Keratinocyte (primary cell): ENCODE data around the gene MTA3. TPM values are rescaled to one million over a fixed set of nuclear protein-coding genes. Genes with fewer than 3 reads are reported as not detected.

Experiments used
- DNase-seq: peaks from one replicate; pipeline ENCODE4 v3.0.0-alpha.2; 2011; ENCODE audit warnings: low read depth, missing footprints, low spot score
- FAIRE-seq: peaks from 2 replicates; lab custom pipeline; 2011; peaks lifted over from hg19 to GRCh38; lab: Jason Lieb, UNC
- H2AFZ ChIP-seq: 2 replicates; pipeline ENCODE4 v1.6.0; 2012; ENCODE audit warnings: low read length, control low read depth, inconsistent platforms; ENCODE audit not compliant: control insufficient read depth
- H3K27ac ChIP-seq: 2 replicates; pipeline ENCODE4 v1.5.1; 2011; ENCODE audit warnings: low read length; ENCODE audit not compliant: control insufficient read depth, insufficient read depth
- H3K27me3 ChIP-seq: 3 replicates; pipeline ENCODE4 v1.6.0; 2011; ENCODE audit warnings: low read length; ENCODE audit not compliant: control insufficient read depth, insufficient read depth; ENCODE audit errors: extremely low read depth
- H3K36me3 ChIP-seq, 2 experiments: 2 replicates in 1 of 2; 3 replicates in 1 of 2; pipeline ENCODE4 v1.5.1; 2011; ENCODE audit warnings: low read length in 2 of 2, mild to moderate bottlenecking in 1 of 2; ENCODE audit not compliant: control insufficient read depth in 2 of 2, insufficient read depth in 2 of 2; ENCODE audit errors: extremely low read depth in 1 of 2
- H3K4me1 ChIP-seq: 3 replicates; pipeline ENCODE4 v1.5.1; 2011; ENCODE audit warnings: low read length; ENCODE audit not compliant: control insufficient read depth, insufficient read depth; ENCODE audit errors: extremely low read depth
- H3K4me2 ChIP-seq: 3 replicates; pipeline ENCODE4 v1.6.0; 2011; ENCODE audit warnings: low read depth, low read length; ENCODE audit not compliant: control insufficient read depth, insufficient read depth; ENCODE audit errors: extremely low read depth
- H3K4me3 ChIP-seq, 3 experiments: fragments of 200-600 bp in 1 of 3; sonication (generic) in 1 of 3; 2 replicates in 2 of 3; 3 replicates in 1 of 3; pipeline ENCODE4 v1.5.1; 2011 to 2016; ENCODE audit warnings: low read length in 3 of 3, mild to moderate bottlenecking in 3 of 3, control low read depth in 2 of 3, inconsistent platforms in 1 of 3, low read depth in 1 of 3, mixed read lengths in 1 of 3, mixed run types in 1 of 3, moderate library complexity in 1 of 3; ENCODE audit not compliant: control insufficient read depth in 2 of 3, insufficient read depth in 2 of 3; ENCODE audit errors: extremely low read depth in 1 of 3
- H3K79me2 ChIP-seq: 2 replicates; pipeline ENCODE4 v1.6.0; 2012; ENCODE audit warnings: low read length; ENCODE audit not compliant: control insufficient read depth, insufficient read depth
- H3K9ac ChIP-seq: 3 replicates; pipeline ENCODE4 v1.6.0; 2011; ENCODE audit warnings: low read length; ENCODE audit not compliant: control insufficient read depth, insufficient read depth; ENCODE audit errors: extremely low read depth
- H3K9me1 ChIP-seq: 3 replicates; pipeline ENCODE4 v1.6.0; 2011; ENCODE audit warnings: low read length; ENCODE audit not compliant: control insufficient read depth, insufficient read depth; ENCODE audit errors: extremely low read depth
- H3K9me3 ChIP-seq: 2 replicates; pipeline ENCODE4 v1.5.1; 2012; ENCODE audit warnings: low read depth, low read length; ENCODE audit not compliant: control insufficient read depth
- H4K20me1 ChIP-seq: 3 replicates; pipeline ENCODE4 v1.6.0; 2011; ENCODE audit warnings: low read length; ENCODE audit not compliant: control insufficient read depth, insufficient read depth; ENCODE audit errors: extremely low read depth
- CTCF ChIP-seq, 3 experiments: IDR thresholded peaks in 1 of 3; conservative IDR thresholded peaks in 1 of 3; optimal IDR thresholded peaks in 1 of 3; 2 replicates in 2 of 3; 3 replicates in 1 of 3; pipeline versions ENCODE3 to v1.5.1; 2011; ENCODE audit warnings: low read length in 3 of 3, mild to moderate bottlenecking in 3 of 3, moderate library complexity in 2 of 3, control low read depth in 1 of 3, inconsistent platforms in 1 of 3; ENCODE audit not compliant: insufficient read depth in 2 of 3; ENCODE audit errors: extremely low read depth in 1 of 3
- EZH2 ChIP-seq: IDR thresholded peaks from one replicate; pipeline ENCODE4 v1.6.1; 2012; ENCODE audit warnings: inconsistent platforms, mild to moderate bottlenecking, low read length, moderate library complexity
- dilution Hi-C: fragments of 300-500 bp; cut with MboI; formaldehyde crosslinking; loops from one replicate; pipeline ENCODE4 v1.7.0; 2020; ENCODE audit warnings: low sequenced_read_pairs; ENCODE audit not compliant: extremely low pct_ligation_motif_present
- polyA plus RNA-seq, 5 experiments: library from polyadenylated mRNA; depleted of rRNA in 3 of 5; stranded (reverse) in 3 of 5; stranded (forward) in 1 of 5; unstranded in 1 of 5; fragments of >200 nt; gene quantifications; 1 replicate in 1 of 5; 2 replicates in 3 of 5; 3 replicates in 1 of 5; pipeline versions ENCODE4 v1.2.1 to v1.2.3, GENCODE V29; 2011 to 2012; ENCODE audit warnings: missing spikeins in 2 of 5, low read depth in 1 of 5, low replicate concordance in 1 of 5

MTA3 gene
- polyA plus RNA-seq, 1 donor (not counting 4 experiments of a cell fraction or from before 2014, with no cell fraction given): 34.3 TPM

- dilution Hi-C loops: no loop called here
- no peak overlapping the region for H3K27ac ChIP-seq
Measured at GRCh38 chr2:42598656-42599055, 30.2 kb downstream of the MTA3 start.

GRCh38 chr2:42601076-42601475 is 32.6 kb downstream of the MTA3 start:
- no peak for TF ChIP-seq EZH2
- no peak for TF ChIP-seq CTCF (optimal IDR thresholded peaks at IDR 0.05 in 1 of 3, IDR thresholded peaks at IDR 0.05 in 1 of 3, conservative IDR thresholded peaks at IDR 0.05 in 1 of 3; ENCODE audit: extremely low read depth in 1 of 3, insufficient read depth in 2 of 3, low read length in 3 of 3)
- dilution Hi-C loops: no loop called here

More at GRCh38 chr2:42598656-42599055, 30.2 kb downstream of the MTA3 start:
- Histone ChIP-seq H2AFZ (no peak overlapping the region), H3K36me3 (peaks cover 0 to 4% of the 10 kb centered on the region in 2 experiments), H3K9ac (no peak overlapping the region), H3K27me3 (no peaks in the 10 kb centered on the region), H3K9me1 (no peaks in the 10 kb centered on the region), H3K4me2 (no peak overlapping the region), H3K9me3 (no peaks in the 10 kb centered on the region), H3K4me1 (no peaks in the 10 kb centered on the region), H4K20me1 (no peaks in the 10 kb centered on the region), H3K79me2 (peaks cover 3% of the 10 kb centered on the region), H3K4me3 (no peak overlapping the region)
- DNase-seq (no peak), FAIRE-seq (no peak)
- no peak for TF ChIP-seq CTCF (optimal IDR thresholded peaks at IDR 0.05 in 1 of 3, IDR thresholded peaks at IDR 0.05 in 1 of 3, conservative IDR thresholded peaks at IDR 0.05 in 1 of 3; ENCODE audit: extremely low read depth in 1 of 3, insufficient read depth in 2 of 3, low read length in 3 of 3)
- TF ChIP-seq EZH2: no peak

More at GRCh38 chr2:42601076-42601475, 32.6 kb downstream of the MTA3 start:
- H3K4me2 ChIP-seq: no peak overlapping the region
- FAIRE-seq: no peak
- peaks cover 3% of the 10 kb centered on the region for H3K79me2 ChIP-seq
- no peaks in the 10 kb centered on the region for H3K9me1 ChIP-seq
- H3K4me3 ChIP-seq: no peak overlapping the region
- no peak overlapping the region for H3K27ac ChIP-seq
- no peaks in the 10 kb centered on the region for H3K9me3 ChIP-seq
- H2AFZ ChIP-seq: no peak overlapping the region
- no peak overlapping the region for H3K9ac ChIP-seq
- no peak for DNase-seq
- peaks cover 0 to 4% of the 10 kb centered on the region in 2 experiments for H3K36me3 ChIP-seq
- H4K20me1 ChIP-seq: no peaks in the 10 kb centered on the region
- H3K4me1 ChIP-seq: no peaks in the 10 kb centered on the region
- no peaks in the 10 kb centered on the region for H3K27me3 ChIP-seq
